ENCODE data around the gene IGF2R.

IGF2R gene

GRCh38 chr6:159974932-159975331 is 6.0 kb downstream of the IGF2R start:
- Histone ChIP-seq H3K27me3 (ENCODE audit: control insufficient read depth in 1 of 2, insufficient read depth in 2 of 2, low read length in 2 of 2) (no peaks in the 10 kb centered on the region), H3K4me3 (ENCODE audit: low read depth in 1 of 2, low read length in 2 of 2) (no peak overlapping the region), H3K36me3 (ENCODE audit: control insufficient read depth in 1 of 2, insufficient read depth in 2 of 2, low read length in 2 of 2) (no peaks in the 10 kb centered on the region), H3K4me1 (ENCODE audit: control insufficient read depth in 1 of 2, insufficient read depth in 2 of 2, low read length in 2 of 2) (peaks cover 46 to 50% of the 10 kb centered on the region in 2 donors), H3K27ac (ENCODE audit: low read depth, low read length) (no peak overlapping the region), H3K9ac (ENCODE audit: low read depth in 1 of 2, low read length in 2 of 2) (no peak overlapping the region), H3K9me3 (ENCODE audit: control insufficient read depth in 1 of 2, low read length in 2 of 2) (no peaks in the 10 kb centered on the region)

GRCh38 chr6:159976686-159977254 is 7.9 kb downstream of the IGF2R start:
- H3K4me3 ChIP-seq (ENCODE audit: low read depth in 1 of 2, low read length in 2 of 2), result peak overlapping the region in 1 of 2 donors; percentile 7
- H3K9ac ChIP-seq (ENCODE audit: low read depth in 1 of 2, low read length in 2 of 2), result no peak overlapping the region
- no peak overlapping the region for H3K27ac ChIP-seq (ENCODE audit: low read depth, low read length)
- no peaks in the 10 kb centered on the region for H3K36me3 ChIP-seq (ENCODE audit: control insufficient read depth in 1 of 2, insufficient read depth in 2 of 2, low read length in 2 of 2)
- no peaks in the 10 kb centered on the region for H3K27me3 ChIP-seq (ENCODE audit: control insufficient read depth in 1 of 2, insufficient read depth in 2 of 2, low read length in 2 of 2)
- peaks cover 53 to 59% of the 10 kb centered on the region in 2 donors for H3K4me1 ChIP-seq (ENCODE audit: control insufficient read depth in 1 of 2, insufficient read depth in 2 of 2, low read length in 2 of 2)
- no peaks in the 10 kb centered on the region for H3K9me3 ChIP-seq (ENCODE audit: control insufficient read depth in 1 of 2, low read length in 2 of 2)

- no peak overlapping the region for H3K27ac ChIP-seq (ENCODE audit: low read depth, low read length)
- no peaks in the 10 kb centered on the region for H3K27me3 ChIP-seq (ENCODE audit: control insufficient read depth in 1 of 2, insufficient read depth in 2 of 2, low read length in 2 of 2)
- H3K36me3 ChIP-seq (ENCODE audit: control insufficient read depth in 1 of 2, insufficient read depth in 2 of 2, low read length in 2 of 2), result no peaks in the 10 kb centered on the region
- no peak overlapping the region for H3K9ac ChIP-seq (ENCODE audit: low read depth in 1 of 2, low read length in 2 of 2)
- peak overlapping the region in 1 of 2 donors; percentile 7 for H3K4me3 ChIP-seq (ENCODE audit: low read depth in 1 of 2, low read length in 2 of 2)
- H3K4me1 ChIP-seq (ENCODE audit: control insufficient read depth in 1 of 2, insufficient read depth in 2 of 2, low read length in 2 of 2), result peaks cover 57 to 60% of the 10 kb centered on the region in 2 donors
- no peaks in the 10 kb centered on the region for H3K9me3 ChIP-seq (ENCODE audit: control insufficient read depth in 1 of 2, low read length in 2 of 2)
These were observed 8.5 kb downstream of the IGF2R start for GRCh38 chr6:159977255-159977903.

- Histone ChIP-seq H3K36me3 (ENCODE audit: control insufficient read depth in 1 of 2, insufficient read depth in 2 of 2, low read length in 2 of 2) (no peaks in the 10 kb centered on the region), H3K4me1 (ENCODE audit: control insufficient read depth in 1 of 2, insufficient read depth in 2 of 2, low read length in 2 of 2) (peaks cover 54 to 60% of the 10 kb centered on the region in 2 donors), H3K4me3 (ENCODE audit: low read depth in 1 of 2, low read length in 2 of 2) (no peak overlapping the region), H3K9me3 (ENCODE audit: control insufficient read depth in 1 of 2, low read length in 2 of 2) (no peaks in the 10 kb centered on the region), H3K27ac (ENCODE audit: low read depth, low read length) (no peak overlapping the region), H3K9ac (ENCODE audit: low read depth in 1 of 2, low read length in 2 of 2) (peak overlapping the region in 1 of 2 donors; percentile 28), H3K27me3 (ENCODE audit: control insufficient read depth in 1 of 2, insufficient read depth in 2 of 2, low read length in 2 of 2) (no peaks in the 10 kb centered on the region)
These were observed 9.0 kb downstream of the IGF2R start for GRCh38 chr6:159977904-159978268.

GRCh38 chr6:159978291-159979135 is 9.6 kb downstream of the IGF2R start:
- Histone ChIP-seq H3K9ac (ENCODE audit: low read depth in 1 of 2, low read length in 2 of 2) (peak overlapping the region; percentile 7 to 28), H3K27ac (ENCODE audit: low read depth, low read length) (peak overlapping the region; percentile 3), H3K4me3 (ENCODE audit: low read depth in 1 of 2, low read length in 2 of 2) (no peak overlapping the region), H3K27me3 (ENCODE audit: control insufficient read depth in 1 of 2, insufficient read depth in 2 of 2, low read length in 2 of 2) (no peaks in the 10 kb centered on the region), H3K36me3 (ENCODE audit: control insufficient read depth in 1 of 2, insufficient read depth in 2 of 2, low read length in 2 of 2) (no peaks in the 10 kb centered on the region), H3K4me1 (ENCODE audit: control insufficient read depth in 1 of 2, insufficient read depth in 2 of 2, low read length in 2 of 2) (peaks cover 54 to 65% of the 10 kb centered on the region in 2 donors), H3K9me3 (ENCODE audit: control insufficient read depth in 1 of 2, low read length in 2 of 2) (no peaks in the 10 kb centered on the region)

- Histone ChIP-seq H3K4me1 (ENCODE audit: control insufficient read depth in 1 of 2, insufficient read depth in 2 of 2, low read length in 2 of 2) (peaks cover 61 to 72% of the 10 kb centered on the region in 2 donors), H3K36me3 (ENCODE audit: control insufficient read depth in 1 of 2, insufficient read depth in 2 of 2, low read length in 2 of 2) (no peaks in the 10 kb centered on the region), H3K9ac (ENCODE audit: low read depth in 1 of 2, low read length in 2 of 2) (peak overlapping the region in 1 of 2 donors; percentile 7), H3K27ac (ENCODE audit: low read depth, low read length) (peak overlapping the region; percentile 3), H3K27me3 (ENCODE audit: control insufficient read depth in 1 of 2, insufficient read depth in 2 of 2, low read length in 2 of 2) (no peaks in the 10 kb centered on the region), H3K9me3 (ENCODE audit: control insufficient read depth in 1 of 2, low read length in 2 of 2) (no peaks in the 10 kb centered on the region), H3K4me3 (ENCODE audit: low read depth in 1 of 2, low read length in 2 of 2) (no peak overlapping the region)
These were observed 10.4 kb downstream of the IGF2R start for GRCh38 chr6:159979136-159979874.

- H3K4me1 ChIP-seq (ENCODE audit: control insufficient read depth in 1 of 2, insufficient read depth in 2 of 2, low read length in 2 of 2), result peaks cover 63 to 79% of the 10 kb centered on the region in 2 donors
- no peaks in the 10 kb centered on the region for H3K27me3 ChIP-seq (ENCODE audit: control insufficient read depth in 1 of 2, insufficient read depth in 2 of 2, low read length in 2 of 2)
- no peak overlapping the region for H3K4me3 ChIP-seq (ENCODE audit: low read depth in 1 of 2, low read length in 2 of 2)
- no peak overlapping the region for H3K27ac ChIP-seq (ENCODE audit: low read depth, low read length)
- H3K9me3 ChIP-seq (ENCODE audit: control insufficient read depth in 1 of 2, low read length in 2 of 2), result no peaks in the 10 kb centered on the region
- H3K36me3 ChIP-seq (ENCODE audit: control insufficient read depth in 1 of 2, insufficient read depth in 2 of 2, low read length in 2 of 2), result no peaks in the 10 kb centered on the region
- H3K9ac ChIP-seq (ENCODE audit: low read depth in 1 of 2, low read length in 2 of 2), result no peak overlapping the region
These were observed 11.6 kb downstream of the IGF2R start for GRCh38 chr6:159980474-159980873.

- H3K4me1 ChIP-seq (ENCODE audit: control insufficient read depth in 1 of 2, insufficient read depth in 2 of 2, low read length in 2 of 2), result peaks cover 63 to 84% of the 10 kb centered on the region in 2 donors
- H3K27me3 ChIP-seq (ENCODE audit: control insufficient read depth in 1 of 2, insufficient read depth in 2 of 2, low read length in 2 of 2), result no peaks in the 10 kb centered on the region
- H3K4me3 ChIP-seq (ENCODE audit: low read depth in 1 of 2, low read length in 2 of 2), result peak overlapping the region in 1 of 2 donors; percentile 44
- H3K27ac ChIP-seq (ENCODE audit: low read depth, low read length), result peak overlapping the region; percentile 53
- H3K9ac ChIP-seq (ENCODE audit: low read depth in 1 of 2, low read length in 2 of 2), result no peak overlapping the region
- H3K36me3 ChIP-seq (ENCODE audit: control insufficient read depth in 1 of 2, insufficient read depth in 2 of 2, low read length in 2 of 2), result no peaks in the 10 kb centered on the region
- H3K9me3 ChIP-seq (ENCODE audit: control insufficient read depth in 1 of 2, low read length in 2 of 2), result no peaks in the 10 kb centered on the region
These were observed 12.2 kb downstream of the IGF2R start for GRCh38 chr6:159981071-159981402.

GRCh38 chr6:159981403-159982245 is 12.7 kb downstream of the IGF2R start:
- H3K9me3 ChIP-seq (ENCODE audit: control insufficient read depth in 1 of 2, low read length in 2 of 2), result no peaks in the 10 kb centered on the region
- peak overlapping the region; percentile 32 to 44 for H3K4me3 ChIP-seq (ENCODE audit: low read depth in 1 of 2, low read length in 2 of 2)
- peaks cover 63 to 83% of the 10 kb centered on the region in 2 donors for H3K4me1 ChIP-seq (ENCODE audit: control insufficient read depth in 1 of 2, insufficient read depth in 2 of 2, low read length in 2 of 2)
- no peaks in the 10 kb centered on the region for H3K27me3 ChIP-seq (ENCODE audit: control insufficient read depth in 1 of 2, insufficient read depth in 2 of 2, low read length in 2 of 2)
- H3K27ac ChIP-seq (ENCODE audit: low read depth, low read length), result peak overlapping the region; percentile 79
- peak overlapping the region; percentile 39 to 49 for H3K9ac ChIP-seq (ENCODE audit: low read depth in 1 of 2, low read length in 2 of 2)
- no peaks in the 10 kb centered on the region for H3K36me3 ChIP-seq (ENCODE audit: control insufficient read depth in 1 of 2, insufficient read depth in 2 of 2, low read length in 2 of 2)

Measured in duodenal mucosa (tissue), 2 donors.